Spleen (tissue), 7 donors: ENCODE measurements around the gene ABAT.

ENCODE experiments used
- POLR2AphosphoS5 ChIP-seq, 3 donors: sonication (generic); formaldehyde crosslinking; IDR thresholded peaks; one replicate each; pipeline ENCODE4 v1.5.1; 2017; ENCODE audit warnings: antibody characterized with exemption in 3 of 3
- TF ChIP-seq, protein P1 (sequence below), 11 experiments: fragments of 200-600 bp in 7 of 11; fragments of 450-650 bp in 4 of 11; sonication (generic) in 4 of 11; IDR thresholded peaks in 8 of 11; conservative IDR thresholded peaks in 3 of 11; 1 replicate in 7 of 11; 2 replicates in 4 of 11; pipeline versions ENCODE4 v1.4.0 to v1.8.0; 2016 to 2021; ENCODE audit warnings: antibody characterized with exemption in 11 of 11, inconsistent platforms in 4 of 11, mild to moderate bottlenecking in 1 of 11
- donor health status: DM: no; HTN: no; CAD: no; lungs with moderate emphysema.
- donor health status: DM: no; HTN: no; CAD: no.
- donor health status: DM: no; HTN: no; CAD: no.

DNA sequence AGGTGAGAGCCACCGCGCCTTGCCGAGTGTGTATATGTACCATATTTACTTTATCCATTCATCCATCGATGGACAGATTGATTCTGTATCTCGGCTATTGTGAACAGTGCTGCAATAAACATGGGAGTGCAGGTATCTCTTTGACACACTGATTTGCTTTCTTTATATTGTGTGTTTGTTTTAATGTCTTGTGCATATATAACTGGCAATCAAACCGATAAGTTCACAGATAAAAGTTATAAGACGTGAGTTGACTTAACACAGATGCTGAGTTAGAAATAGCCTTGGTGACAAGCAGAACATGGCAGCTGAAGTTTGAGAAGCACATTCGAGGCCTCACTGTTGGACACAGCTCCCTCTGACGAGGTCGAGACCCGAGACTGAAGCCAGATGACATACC is 99.8 kb downstream of the ABAT start:
- no peak for TF ChIP-seq POLR2AphosphoS5 (IDR thresholded peaks at IDR 0.05)
- TF ChIP-seq, protein P1, sequence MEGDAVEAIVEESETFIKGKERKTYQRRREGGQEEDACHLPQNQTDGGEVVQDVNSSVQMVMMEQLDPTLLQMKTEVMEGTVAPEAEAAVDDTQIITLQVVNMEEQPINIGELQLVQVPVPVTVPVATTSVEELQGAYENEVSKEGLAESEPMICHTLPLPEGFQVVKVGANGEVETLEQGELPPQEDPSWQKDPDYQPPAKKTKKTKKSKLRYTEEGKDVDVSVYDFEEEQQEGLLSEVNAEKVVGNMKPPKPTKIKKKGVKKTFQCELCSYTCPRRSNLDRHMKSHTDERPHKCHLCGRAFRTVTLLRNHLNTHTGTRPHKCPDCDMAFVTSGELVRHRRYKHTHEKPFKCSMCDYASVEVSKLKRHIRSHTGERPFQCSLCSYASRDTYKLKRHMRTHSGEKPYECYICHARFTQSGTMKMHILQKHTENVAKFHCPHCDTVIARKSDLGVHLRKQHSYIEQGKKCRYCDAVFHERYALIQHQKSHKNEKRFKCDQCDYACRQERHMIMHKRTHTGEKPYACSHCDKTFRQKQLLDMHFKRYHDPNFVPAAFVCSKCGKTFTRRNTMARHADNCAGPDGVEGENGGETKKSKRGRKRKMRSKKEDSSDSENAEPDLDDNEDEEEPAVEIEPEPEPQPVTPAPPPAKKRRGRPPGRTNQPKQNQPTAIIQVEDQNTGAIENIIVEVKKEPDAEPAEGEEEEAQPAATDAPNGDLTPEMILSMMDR (IDR thresholded peaks at IDR 0.05 in 8 of 11, conservative IDR thresholded peaks at IDR 0.05 in 3 of 11) = no peak
